ENCODE results near the gene TRIM75.
"Not testable (repeated sequence)": the region's sequence is repeated elsewhere in the genome, so short reads cannot be mapped to it uniquely, and the experiment has no call there.

Gene TRIM75

DNA sequence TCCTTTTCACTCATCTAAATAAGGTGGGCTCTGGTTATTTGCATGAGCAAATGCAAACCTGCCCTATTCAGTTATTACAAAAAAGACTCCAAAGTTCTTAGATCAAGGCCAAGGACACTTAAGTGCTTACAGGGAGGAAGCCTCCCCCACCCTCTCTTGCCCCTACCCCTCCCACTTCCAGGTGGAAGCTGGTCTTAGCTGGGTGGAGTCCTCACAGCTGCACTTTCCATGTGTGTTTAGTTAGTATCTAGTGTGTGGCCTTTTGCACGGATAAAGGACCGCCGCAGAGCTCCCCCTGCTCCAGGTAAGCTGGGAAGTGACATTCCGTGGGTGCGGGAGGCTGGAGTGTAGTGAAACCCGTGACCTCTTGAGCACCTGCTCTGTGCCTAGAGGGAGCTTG, at the start of gene TRIM75:
TRIM75 (plus strand) TSS at position 222 of the 400 bp plus-strand sequence. CDS start 5,282 bp downstream, outside the sequence.
- DNase-seq: no peak

DNA sequence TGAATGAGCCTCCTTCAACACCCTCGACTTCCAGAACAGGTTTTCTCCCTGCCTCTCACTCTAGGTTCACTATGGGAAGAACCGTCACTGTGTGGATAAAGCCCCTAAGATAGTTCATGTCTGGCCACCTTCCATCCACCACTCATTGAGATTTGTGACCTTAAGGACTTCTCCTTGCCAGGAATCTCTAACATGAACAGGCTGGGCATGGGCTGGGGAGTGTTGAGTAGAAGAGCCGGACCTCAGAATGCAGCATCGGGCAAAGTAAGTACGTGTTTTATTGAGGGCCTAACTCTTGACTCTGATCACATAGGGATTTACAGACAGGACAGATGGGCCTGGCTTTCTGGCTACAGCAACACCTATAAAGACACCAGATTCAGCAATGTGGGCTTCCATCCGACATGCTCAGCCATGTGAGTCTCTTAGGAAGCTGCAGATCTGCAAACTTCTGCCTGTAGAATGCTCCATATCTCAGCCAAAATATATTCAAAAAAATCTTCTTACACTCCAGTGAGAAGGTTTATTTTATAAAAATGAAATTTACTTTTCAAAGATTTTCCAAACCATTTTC, 48.2 kb upstream of the TRIM75 start:
- DNase-seq: no peak

DNA sequence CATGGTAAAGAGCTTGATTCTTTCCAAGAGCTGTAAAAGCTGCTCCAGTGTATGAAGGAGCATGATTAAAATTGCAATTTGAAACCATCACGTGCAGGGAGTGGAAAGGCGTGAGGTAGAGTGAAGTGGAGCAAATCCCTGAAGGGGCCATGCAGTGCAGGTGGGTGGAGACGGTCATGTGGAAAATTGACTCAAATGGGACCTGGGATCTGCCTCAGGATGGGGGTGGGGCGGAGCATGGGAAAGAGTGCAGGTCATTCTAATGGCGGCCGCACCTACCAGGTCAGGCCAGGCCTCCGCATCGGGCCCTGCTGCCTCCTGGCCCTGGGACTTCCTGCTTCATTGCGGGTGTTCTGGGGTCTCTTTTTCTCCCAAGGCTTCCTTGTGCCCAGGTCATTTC, 47.2 kb upstream of the TRIM75 start:
- no peak for DNase-seq

DNA sequence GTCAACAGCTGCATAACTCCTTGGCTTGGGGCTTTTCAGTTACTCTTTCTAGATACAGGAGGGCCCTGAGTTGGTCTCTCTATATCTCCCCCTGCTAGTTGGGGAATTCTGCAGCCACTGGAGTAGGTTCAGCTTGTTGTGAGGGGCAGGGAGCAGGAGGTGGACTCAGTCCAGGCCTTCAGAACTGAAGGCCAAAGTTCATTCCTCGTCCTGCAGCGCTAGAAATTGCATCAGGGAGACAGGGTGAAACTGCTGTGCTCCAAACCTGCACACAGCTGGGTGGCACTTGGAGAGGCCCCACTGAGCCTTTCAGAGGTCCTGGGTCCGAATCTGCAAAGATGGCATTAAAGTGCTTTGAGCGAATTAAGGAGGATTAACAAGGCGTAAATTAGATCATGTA, 46.8 kb upstream of the TRIM75 start:
- no peak for DNase-seq

DNA sequence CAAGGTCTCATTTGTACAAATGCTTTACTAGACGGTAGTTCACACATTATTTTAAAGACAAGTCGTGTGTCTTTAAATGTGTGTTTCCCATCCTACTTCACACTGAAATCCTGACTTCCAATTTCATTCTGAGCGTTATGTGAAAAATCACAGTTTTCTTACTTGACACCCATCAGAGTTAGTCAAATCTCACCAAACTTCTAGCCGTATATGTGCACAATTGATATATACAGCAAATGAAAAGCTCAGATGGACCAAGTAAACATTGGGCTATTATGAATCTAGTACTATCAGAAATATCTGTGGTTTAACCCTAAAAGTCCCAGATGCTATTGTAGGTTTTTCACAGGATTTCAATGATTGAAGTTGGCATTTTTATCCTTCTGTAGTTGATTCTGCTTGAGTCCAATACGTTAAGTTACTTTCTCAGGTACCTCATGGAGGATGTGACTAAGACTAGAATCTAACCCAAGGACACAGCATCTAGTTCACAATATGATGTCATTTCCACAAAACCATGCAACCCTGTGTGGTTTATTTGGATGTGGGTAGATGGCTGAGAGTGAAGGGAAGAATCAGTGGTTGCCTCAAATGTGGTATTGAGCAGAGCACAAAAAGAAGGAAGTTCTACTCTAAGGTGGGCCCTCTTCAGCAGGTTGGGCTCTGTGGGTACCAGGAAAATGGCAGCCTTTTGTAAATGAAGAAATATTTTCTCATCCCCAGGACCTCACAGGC, 44.0 kb upstream of the TRIM75 start:
- no peak for DNase-seq

DNA sequence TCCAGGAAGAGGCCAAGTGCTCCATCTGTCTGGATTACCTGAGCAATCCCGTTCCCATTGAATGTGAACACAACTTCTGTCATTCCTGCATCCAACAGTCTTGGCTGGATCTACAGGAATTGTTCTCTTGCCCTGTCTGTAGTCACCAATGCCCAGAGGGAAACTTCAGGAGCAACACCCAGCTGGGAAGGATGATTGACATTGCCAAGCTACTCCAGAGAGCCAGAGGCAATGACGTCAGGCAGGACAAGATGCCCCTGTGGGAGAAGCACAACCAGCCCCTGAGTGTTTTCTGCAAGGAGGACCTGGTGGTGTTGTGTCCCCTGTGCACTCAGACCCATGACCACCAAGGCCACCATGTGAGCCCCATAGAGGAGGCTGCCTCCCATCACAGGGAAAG, 43.2 kb upstream of the TRIM75 start:
- DNase-seq: no peak

DNA sequence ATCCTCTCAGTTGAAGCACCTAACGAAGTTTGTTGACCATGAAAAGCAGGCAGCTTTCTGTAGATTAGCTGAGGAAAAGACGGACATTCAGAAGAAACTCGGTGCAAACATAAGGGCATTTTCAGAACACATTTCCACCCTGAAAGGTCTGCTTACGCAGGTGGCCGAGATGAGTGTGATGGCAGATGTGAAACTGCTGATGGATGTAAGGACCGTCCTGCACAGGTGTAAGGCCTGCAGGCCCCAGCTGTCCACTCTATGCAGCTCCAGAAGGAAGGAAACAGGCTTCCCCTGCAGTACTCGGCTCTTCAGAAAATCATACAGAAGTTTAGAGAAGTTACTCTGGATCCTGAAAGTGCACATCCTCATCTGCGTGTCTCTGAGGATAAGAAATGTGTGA, 42.7 kb upstream of the TRIM75 start:
- no peak for DNase-seq

DNA sequence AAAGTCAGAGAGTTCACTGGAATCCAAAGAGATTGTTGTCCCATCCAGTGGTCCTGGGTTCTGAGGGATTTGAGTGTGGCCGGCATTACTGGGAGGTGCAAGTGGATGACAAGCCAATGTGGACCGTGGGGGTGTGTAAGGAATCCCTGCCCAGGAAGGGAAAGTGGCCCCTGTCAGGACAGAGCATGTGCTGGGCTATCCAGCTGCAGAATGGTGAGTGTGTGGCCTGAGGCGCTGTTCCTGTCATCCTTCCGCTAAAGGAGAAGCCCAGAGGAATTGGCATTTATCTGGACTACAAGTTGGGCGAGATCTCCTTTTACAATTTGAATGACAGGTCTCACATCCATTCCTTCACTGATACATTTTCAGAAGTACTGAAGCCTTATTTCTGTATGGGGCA, 42.3 kb upstream of the TRIM75 start:
- no peak for DNase-seq

DNA sequence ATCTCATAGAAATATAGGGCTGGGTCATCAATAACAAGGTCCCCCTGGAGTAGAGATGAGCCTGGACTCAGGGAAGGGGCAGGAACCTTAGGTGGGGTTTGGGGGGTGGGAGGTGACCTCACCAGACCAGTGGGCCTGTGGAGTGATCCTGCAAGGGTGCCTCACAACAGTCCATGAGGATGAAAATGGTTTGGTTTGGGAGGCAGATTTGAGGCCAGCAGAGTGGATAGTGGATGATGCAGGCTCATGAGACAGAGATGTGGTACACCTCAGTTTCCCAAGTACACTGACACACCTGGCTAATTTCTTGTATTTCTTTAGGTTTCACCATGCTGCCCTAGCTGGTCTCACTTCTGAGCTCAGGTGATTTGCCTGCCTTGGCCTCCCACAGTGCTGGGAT, 40.0 kb upstream of the TRIM75 start:
- no peak for DNase-seq

DNA sequence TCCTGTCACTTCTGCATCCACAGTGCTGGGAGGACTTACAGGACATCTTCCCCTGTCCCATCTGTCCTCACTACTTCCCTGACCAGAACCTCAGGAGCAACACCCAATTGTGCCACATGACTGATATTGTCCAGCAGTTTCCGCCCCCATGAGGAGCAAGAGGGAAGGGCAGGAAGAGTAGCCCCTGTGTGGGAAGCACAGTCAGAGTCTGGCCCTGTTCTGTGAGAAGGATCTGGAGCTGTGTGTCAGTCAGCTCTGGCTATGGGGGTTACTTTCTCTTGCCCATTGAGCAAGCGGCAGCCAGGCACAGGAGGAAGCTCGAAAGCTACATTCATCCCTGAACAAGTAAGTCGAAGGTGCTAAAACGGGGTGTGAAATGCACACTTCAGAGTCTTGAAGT, 36.7 kb upstream of the TRIM75 start:
- no peak for DNase-seq

DNA sequence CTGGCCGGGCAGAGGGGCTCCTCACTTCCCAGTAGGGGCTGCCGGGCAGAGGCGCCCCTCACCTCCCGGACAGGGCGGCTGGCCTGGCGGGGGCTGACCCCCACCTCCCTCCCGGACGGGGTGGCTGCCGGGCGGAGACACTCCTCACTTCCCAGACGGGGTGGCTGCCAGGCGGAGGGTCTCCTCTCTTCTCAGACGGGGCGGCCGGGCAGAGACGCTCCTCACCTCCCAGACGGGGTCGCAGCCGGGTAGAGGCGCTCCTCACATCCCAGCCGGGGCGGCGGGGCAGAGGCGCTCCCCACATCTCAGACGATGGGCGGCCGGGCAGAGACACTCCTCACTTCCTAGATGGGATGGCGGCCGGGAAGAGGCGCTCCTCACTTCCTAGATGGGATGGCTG, 33.7 kb upstream of the TRIM75 start:
- DNase-seq: not testable (repeated sequence)

DNA sequence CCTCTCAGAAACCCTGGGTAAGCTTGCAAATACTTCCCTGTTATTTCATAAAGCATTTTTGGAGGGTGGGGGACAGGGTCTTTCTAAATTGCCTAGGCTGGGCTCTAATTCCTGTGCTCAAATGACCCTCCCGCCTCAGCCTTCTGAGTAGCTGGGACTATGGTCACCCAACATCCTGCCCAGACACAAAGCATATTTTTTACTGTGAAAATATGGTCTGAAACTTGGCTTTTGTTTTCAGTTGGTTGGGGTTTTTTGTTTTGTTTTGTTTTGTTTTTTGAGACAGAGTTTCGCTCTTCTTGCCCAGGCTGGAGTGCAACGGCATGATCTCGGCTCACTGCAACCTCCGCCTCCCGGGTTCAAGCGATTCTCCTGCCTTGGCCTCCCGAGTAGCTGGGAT, 27.9 kb upstream of the TRIM75 start:
- not testable (repeated sequence) for DNase-seq

DNA sequence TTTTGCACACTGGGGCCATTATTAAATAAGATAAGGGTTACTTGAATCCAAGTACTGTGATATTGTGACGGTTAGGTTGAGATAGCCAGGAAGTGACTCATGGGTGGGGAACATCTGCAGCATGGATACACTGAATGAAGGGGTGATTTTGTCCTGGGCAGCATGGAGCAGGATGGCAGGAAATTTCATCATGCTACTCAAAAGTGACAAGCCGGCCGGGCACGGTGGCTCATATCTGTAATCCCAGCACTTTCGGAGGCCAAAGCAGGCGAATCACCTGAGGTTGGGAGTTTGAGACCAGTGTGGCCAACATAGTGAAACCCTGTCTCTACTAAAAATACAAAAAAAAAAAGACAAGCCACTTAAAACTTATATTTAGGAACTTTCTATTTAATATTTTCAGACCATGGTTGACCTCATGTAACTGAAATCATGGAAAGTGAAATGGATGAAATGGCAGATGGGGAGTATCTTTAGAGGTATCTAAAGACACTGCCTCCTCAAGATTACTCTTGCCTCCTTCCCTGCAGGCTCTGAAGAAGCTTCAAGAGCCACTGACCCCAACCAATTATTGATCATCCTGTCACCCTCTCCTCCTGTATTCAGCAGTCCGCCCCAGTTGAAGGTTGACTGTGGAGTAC, 25.8 kb upstream of the TRIM75 start:
- DNase-seq: no peak

DNA sequence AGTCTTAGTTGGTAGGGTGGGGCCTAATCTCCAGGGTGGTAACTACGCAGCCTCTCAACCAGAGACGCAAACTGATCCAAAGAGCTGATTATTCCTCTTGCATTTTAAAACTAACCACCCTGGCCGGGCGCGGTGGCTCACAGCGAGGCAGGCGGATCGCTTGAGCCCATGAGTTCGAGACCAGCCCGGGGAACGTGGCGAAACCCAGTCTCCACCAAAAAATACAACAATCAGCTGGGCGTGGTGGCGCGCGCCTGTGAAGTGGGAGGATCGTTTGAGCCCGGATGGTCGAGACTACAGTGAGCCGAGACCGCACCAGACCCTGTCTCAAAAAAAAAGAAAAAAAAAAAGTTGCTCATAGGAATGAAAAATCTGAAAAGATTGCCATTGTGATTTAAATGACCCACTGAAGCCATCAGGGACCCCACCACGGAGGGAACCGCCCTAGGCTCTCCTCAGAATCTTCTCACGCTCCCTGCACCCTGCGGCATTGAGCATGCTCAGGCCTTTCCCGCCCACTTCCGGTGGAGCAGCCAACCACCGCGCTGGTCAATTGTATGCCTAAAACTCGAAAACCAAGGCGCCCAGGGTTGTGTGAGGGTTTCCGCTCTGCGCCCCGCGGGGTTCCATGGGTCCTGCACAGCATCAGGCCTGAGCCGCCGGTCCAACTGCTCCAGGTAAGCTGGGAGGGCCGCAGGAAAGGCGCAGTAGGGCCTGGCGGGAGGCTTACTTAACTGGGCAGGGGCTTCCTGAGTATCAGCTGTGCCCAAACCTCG, 22.0 kb upstream of the TRIM75 start, which contains the start of gene TRIM60:
TRIM60 (plus strand) TSS at position 564 of the 776 bp plus-strand sequence. CDS start 8,074 bp downstream, outside the sequence.
- DNase-seq: no peak

DNA sequence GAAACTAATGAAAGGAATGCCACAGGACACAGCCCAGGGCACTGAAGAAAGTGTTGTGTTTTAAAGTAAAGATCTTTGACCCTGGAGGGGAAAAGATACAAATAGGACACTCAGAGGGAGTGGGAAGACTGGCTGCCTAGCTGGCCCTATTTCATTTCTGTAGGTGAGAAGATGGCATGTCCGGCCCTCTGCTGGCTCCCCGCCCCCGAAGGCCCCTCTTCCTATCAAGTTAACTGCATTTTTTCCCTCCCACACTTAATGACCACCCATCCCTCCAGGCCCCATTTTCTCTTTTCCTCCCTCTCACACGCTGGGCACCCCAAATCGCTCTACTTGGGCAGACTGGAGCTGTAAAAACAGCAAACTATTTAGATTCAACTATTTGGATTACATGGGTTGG, 5.5 kb upstream of the TRIM75 start:
- DNase-seq: no peak

DNA sequence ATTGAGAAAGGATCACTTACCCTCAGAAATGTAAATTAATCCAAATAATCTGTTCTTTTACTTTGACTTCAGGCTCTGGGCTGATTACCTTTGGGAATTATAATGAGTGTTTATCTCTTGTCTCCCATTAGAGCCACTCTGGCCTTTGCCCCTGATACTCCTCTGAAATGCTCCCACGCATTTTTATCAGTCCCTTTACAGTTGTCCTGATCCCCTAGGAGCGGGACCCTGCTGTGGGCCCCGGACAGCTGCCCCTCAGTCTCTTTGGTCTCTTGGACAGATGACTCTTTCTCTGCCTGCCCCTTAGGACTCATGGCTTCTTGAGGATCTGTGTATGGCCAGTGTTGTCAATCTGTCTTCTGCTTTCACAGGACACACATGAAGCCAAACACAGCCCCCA, 1.0 kb upstream of the TRIM75 start:
- DNase-seq: no peak

DNA sequence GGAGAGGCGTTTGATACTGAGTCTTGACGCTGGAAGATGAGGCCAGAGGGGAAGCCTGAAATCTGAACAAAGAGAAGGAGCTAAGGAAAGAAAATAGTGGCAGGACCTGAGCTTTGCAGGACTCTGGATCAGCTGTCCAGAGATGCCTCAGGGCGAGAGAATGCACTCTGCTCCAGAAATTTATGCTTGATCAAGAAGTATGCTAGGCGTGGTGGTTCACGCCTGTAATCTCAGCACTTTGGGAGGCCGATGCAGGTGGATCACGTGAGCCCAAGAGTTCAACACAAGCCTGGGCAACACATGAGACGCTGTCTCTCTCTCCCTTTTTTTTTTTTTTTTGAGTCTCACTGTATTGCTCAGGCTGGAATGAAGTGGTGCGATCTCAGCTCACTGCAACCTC, 1.9 kb downstream of the TRIM75 start:
- no peak for DNase-seq

DNA sequence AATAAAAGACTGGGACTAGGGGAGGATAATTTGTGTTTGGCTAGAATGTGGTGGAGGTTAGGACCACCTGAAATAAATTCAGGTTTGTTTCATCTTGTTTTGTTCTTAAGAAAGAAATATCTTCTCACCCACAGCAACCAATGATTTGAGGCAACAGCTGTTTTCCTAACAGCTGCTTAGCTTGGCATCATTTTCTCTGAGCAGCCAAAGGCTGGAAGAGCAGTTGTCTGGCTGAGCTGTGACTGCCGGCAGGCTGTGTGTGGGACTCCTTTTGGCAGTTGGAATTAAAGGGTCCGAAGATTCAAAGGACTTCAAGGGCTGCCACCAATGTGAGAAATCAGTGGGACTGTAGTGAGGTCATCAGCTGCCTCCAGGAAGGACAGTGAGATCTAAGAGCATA, 5.0 kb downstream of the TRIM75 start:
- DNase-seq: no peak

DNA sequence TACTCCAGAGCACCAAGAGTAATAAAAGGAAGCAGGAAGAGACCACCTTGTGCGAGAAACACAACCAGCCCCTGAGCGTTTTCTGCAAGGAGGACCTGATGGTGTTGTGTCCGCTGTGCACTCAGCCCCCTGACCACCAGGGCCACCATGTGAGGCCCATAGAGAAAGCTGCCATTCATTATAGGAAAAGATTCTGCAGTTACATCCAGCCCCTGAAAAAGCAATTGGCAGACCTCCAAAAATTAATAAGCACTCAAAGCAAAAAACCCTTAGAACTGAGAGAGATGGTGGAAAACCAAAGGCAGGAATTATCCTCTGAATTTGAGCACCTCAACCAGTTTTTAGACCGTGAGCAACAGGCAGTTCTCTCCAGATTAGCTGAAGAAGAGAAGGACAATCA, 5.7 kb downstream of the TRIM75 start:
- DNase-seq: no peak

DNA sequence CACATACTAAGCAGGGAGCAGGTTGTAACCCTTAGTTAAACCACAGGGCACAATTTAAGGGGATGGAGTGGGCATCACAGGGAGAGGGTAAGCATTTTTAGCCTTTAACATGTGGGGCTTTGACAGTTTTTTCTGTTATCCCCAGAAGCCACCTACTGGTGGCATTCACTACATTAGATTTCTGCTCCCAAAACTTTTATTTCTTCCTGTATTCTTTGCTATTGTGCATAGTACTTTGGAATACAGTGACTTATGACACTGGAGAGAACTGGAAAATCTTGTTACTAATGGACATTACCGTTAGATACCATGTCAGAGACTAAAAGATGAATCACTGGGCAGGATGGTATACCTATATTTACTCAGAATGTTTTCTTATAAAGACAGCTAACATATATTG, 7.3 kb downstream of the TRIM75 start:
- no peak for DNase-seq

DNA sequence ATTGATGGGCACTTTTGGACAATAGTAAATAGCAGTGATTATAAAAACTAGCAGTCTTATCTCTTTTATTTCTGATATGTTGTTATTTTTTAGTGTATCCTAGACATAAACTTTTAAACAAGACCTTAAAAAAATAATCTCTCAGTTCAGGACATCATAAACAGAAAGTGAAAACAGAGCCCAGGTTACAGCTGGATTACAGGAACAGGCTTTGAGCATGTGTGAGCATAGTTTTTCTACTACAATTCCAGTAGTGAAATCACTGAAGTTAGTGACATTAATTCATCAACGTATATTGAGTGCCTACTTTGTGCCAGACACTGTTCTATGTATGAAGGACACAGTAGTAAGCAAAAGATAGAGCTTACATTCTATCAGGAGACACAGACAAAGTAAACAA, 16.9 kb downstream of the TRIM75 start:
- DNase-seq: no peak

DNA sequence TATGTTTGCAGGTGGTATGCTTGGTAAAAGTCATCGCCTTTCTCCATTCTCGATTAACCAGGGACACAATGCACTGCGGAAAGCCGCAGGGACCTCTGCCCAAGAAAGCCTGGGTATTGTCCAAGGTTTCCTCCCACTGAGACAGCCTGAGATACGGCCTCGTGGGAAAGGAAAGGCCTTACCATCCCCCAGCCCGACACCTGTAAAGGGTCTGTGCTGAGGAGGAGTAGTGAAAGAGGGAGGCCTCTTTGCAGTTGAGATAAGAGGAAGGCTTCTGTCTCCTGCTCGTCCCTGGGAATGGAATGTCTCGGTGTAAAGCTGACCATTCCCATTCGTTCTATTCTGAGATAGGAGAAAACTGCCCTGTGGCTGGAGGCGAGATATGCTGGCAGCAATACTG, 19.7 kb downstream of the TRIM75 start:
- not testable (repeated sequence) for DNase-seq

DNA sequence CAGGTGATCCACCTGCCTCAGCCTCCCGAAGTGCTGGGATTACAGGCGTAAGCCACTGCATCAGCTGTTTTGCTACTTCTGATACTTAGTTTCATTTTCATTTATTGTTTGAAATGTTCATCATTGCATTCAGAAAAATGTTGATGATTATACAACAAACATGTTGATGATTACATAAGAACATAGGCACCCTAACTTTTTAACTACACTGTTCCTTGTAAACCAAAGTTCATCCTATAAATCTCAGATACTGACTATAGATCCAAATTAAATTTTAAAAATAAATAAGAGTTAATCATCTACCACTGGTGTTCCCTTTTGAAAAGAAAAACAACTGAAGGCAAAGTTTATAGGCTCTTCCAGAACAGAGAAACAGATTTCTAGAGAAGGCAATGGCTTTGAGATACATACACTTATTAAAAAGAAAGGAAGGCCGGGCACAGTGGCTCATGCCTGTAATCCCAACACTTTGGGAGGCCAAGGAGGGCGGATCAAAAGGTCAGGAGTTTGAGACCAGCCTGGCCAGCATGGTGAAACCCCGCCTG, 23.4 kb downstream of the TRIM75 start:
- no peak for DNase-seq
